HG02798 (cell line): ENCODE data around the gene TMPRSS11B.
"Not testable (repeated sequence)": the region's sequence is repeated elsewhere in the genome, so short reads cannot be mapped to it uniquely, and the experiment has no call there.

Source experiments
- ATAC-seq: cut with Tn5 transposase; IDR thresholded peaks from one replicate; pipeline ENCODE4 v1.9.1; 2021; ENCODE audit warnings: mild to moderate bottlenecking; ENCODE audit not compliant: unreplicated experiment, poor library complexity

TMPRSS11B gene

GRCh38 chr4:68228568-68228967, 16.9 kb downstream of the TMPRSS11B start:
- no peak for ATAC-seq

GRCh38 chr4:68218044-68218443, 27.4 kb downstream of the TMPRSS11B start:
- no peak for ATAC-seq

DNA sequence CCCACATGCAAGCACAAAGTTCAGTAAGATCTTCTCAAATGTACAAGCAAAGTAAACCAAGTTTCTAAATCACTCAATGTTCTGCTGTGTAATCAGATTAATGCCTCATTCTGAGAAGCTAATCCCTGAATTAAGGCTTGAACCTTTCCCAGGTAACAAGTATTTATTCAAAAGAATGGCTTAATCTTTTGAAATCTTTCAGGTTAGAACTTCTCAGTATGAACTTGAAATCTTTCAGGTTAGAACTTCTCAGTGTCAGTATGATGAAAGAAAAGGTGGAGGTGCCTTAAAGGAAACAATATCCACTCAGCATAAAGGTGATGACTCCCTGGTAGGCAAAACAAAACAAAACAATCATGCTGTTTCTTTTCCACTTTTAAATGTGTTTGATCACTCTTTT, 29.0 kb downstream of the TMPRSS11B start:
- no peak for ATAC-seq

DNA sequence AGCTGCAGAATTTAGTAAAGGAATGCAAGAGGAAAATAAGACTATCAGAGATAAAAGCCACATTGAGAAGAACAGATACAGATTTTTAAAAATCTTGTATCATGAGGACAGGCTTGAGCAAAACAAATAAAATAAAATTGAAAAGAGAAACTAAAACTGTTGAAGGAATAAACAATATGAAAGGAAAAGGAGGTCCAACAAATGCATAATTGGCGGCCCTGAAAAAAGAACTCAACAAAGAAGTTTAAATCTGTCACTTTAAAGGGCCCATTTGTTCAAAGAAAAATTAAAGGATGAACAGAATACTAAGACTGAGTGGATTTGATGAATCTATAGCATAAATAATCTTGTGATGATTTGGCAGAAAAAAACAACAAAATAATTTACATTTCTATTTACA, 36.5 kb downstream of the TMPRSS11B start:
- ATAC-seq, result no peak

DNA sequence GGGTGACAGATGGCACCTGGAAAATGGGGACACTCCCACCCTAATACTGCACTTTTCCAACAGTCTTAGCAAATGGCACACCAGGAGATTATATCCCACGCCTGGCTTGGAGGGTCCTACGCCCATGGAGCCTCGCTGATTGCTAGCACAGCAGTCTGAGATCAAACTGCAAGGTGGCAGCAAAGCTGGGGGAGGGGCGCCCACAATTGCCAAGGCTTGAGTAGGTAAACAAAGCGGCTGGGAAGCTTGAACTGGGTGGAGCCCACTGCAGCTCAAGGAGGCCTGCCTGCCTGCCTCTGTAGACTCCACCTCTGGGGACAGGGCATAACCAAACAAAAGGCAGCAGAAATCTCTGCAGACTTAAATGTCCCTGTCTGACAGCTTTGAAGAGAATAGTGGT, 51.2 kb downstream of the TMPRSS11B start:
- not testable (repeated sequence) for ATAC-seq

DNA sequence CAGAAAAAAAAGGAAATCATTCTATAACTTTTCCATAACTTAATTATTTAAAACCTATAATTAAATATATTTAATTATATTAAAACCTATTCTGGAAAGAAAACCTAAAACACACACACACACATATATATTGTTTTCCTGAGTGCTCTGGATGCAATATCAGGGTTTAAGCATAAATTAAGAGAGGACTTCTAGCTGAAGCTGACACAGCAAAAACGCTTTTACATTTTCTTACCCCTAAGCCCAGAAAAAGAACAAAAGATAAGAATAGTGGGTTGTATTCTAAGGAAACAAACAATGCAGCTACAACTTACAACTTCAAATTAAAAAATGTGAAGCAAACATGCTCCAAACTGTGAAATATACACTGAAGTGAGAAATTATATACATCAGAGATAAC, 52.3 kb downstream of the TMPRSS11B start:
- no peak for ATAC-seq

DNA sequence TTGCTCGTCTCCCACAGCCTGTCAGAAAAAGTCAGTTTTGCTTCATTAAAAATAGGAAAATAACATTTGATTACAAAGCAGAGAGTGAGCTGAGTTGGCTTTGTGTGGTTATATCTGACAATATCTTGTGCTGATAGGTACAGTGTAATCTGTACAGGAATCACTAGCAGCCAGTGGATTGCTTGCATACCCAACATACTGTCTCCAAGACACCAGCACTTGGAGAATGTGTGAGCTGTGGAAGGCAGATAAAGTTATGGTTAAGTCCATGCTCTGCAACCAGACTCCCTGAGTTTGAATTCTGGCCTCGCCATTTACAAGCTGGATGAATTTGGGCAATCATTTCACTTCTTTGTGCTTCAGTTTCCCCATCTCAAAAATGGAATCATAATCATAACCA, 58.3 kb downstream of the TMPRSS11B start:
- no peak for ATAC-seq

DNA sequence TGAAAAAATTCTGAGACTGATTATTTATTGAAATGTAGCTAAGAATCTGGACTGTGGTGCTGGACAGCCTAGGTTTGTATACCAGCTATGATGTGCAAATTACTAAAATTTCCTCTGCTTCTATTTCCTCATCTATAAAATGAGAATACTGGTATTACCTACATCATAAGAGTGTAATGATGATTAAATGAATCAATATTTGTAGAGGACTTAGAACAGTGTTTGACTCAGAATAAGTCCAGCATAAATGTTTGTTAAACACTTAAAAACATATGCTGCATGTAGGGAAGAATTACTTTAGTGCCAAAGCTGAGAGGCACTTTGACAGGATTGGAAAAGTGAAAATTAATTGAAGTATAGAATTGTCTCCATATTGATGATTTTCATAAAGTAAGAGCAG, 60.6 kb downstream of the TMPRSS11B start:
- no peak for ATAC-seq

DNA sequence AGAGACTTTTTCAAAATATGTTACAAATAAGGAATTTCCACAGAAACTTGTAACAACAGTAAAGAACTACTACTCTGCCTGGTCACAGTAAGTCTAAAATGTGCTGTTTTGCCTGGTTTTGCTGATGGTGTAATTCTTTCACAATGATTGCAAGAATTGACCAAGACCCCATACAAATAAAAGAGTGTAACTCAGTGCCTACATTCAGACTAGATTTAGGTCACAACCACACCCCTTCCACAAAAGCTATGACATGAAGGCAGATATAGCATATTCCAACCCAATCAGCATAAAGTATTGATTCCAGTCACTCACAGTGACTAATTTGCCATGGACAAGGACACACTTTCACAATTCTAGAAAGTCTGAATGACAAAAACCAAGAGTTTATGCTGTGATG, 62.1 kb downstream of the TMPRSS11B start:
- ATAC-seq, result no peak

DNA sequence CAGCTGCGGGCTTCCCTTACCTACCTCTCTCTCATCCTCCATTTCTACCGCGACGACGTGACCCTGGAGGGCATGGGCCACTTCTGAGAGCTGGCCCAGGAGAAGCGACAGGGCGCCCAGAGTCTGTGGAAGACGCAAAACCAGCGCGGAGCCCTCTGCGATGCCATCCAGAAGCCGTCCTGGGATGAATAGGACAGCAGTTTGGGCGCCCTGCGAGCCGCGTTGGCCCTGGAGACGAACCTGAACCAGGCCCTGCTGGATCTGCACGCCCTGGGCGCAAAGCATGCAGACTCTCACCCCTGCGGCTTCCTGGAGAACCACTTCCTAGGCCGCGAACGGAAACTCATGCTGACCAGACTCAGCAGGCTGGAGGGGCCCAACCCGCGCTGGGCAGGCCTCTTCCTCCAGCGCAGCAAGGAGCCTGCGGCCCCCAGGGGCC, 63.1 kb downstream of the TMPRSS11B start:
- no peak for ATAC-seq

DNA sequence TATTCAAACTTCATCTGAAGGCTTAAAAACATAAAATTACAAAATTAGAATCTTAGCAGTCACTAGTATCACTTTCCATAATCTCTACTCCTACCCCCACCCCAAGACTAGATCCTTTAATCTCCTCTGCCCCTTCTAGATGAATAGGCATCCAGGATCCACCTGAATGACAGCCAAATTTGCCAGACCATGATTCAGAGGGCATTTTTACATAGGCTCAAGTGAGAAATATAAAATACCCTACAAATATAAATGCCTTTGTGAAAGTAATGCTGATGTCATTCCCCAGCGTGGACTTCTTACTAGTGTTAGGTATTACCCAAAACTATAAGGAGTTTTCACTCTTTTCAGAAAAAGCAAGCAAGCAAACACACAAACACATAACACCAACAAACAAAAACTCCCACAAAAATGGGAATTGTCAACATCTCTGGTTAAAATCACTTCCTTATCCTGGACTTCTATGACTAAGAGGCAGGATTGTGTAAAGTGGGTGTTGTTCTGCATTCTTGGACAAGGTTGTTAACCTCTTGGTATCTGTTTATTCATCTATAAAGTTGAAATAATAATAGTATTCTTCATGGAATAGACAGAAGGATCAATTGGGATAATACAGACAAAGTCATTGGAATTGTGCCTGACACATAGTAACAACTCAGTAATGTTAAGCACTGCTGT, 64.5 kb downstream of the TMPRSS11B start:
- no peak for ATAC-seq

DNA sequence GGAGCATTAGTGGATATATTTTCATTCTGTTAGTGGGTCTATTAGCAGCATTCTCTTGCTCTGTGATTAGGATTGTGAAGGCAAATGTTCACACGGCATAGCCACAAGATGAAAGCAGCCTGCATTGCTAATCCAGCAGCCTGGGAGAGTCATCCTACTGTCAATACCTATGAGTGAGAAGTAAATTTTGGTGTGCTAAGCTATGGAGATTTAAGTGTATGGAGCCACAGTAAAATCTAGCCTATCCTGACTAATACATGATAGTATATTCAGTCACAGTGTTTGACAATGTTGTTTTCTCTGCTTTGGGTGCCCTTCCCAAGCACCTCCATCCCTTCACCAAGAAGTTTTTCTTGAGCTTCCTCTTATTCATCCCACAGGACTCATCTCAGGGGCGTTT, 68.6 kb downstream of the TMPRSS11B start:
- no peak for ATAC-seq
